Astrocyte (in vitro differentiated cells and primary cell): ENCODE results near the gene CENPT. TPM values are rescaled to one million over a fixed set of nuclear protein-coding genes. Genes with fewer than 3 reads are reported as not detected.

Experiments
- DNase-seq: peaks from one replicate; pipeline ENCODE4 v3.0.0-alpha.2; 2010; ENCODE audit warnings: low read depth
- FAIRE-seq: peaks from 2 replicates; lab custom pipeline; 2011; peaks lifted over from hg19 to GRCh38; lab: Jason Lieb, UNC
- H2AFZ ChIP-seq: 2 replicates; pipeline ENCODE4 v1.6.0; 2012; ENCODE audit warnings: low read depth, low read length, inconsistent platforms
- H3K27ac ChIP-seq: 2 replicates; pipeline ENCODE4 v1.5.1; 2011; ENCODE audit warnings: low read depth, low read length, inconsistent platforms
- H3K27me3 ChIP-seq: 2 replicates; pipeline ENCODE4 v1.6.0; 2011; ENCODE audit warnings: low read length, inconsistent platforms; ENCODE audit not compliant: insufficient read depth
- H3K36me3 ChIP-seq: 2 replicates; pipeline ENCODE4 v1.5.1; 2011; ENCODE audit warnings: low read length, inconsistent platforms; ENCODE audit not compliant: insufficient read depth
- H3K4me1 ChIP-seq: 2 replicates; pipeline ENCODE4 v1.5.1; 2011; ENCODE audit warnings: low read length, inconsistent platforms; ENCODE audit not compliant: insufficient read depth
- H3K4me2 ChIP-seq: 2 replicates; pipeline ENCODE4 v1.6.0; 2012; ENCODE audit warnings: low read length, inconsistent platforms
- H3K4me3 ChIP-seq: 2 replicates; pipeline ENCODE4 v1.5.1; 2011; ENCODE audit warnings: low read depth, mild to moderate bottlenecking, low read length, inconsistent platforms; ENCODE audit not compliant: insufficient read depth
- H3K79me2 ChIP-seq: 2 replicates; pipeline ENCODE4 v1.6.0; 2012; ENCODE audit warnings: mild to moderate bottlenecking, low read length, inconsistent platforms; ENCODE audit not compliant: insufficient read depth
- H3K9ac ChIP-seq: 2 replicates; pipeline ENCODE4 v1.6.0; 2012; ENCODE audit warnings: mild to moderate bottlenecking, low read length, inconsistent platforms
- H3K9me3 ChIP-seq: 2 replicates; pipeline ENCODE4 v1.5.1; 2012; ENCODE audit warnings: low read depth, mild to moderate bottlenecking, low read length, inconsistent platforms; ENCODE audit not compliant: insufficient read depth
- H4K20me1 ChIP-seq: 2 replicates; pipeline ENCODE4 v1.6.0; 2012; ENCODE audit warnings: low read length, inconsistent platforms; ENCODE audit not compliant: insufficient read depth
- H3K27ac Mint-ChIP-seq: one replicate; pipeline ENCODE4 v1.8.0; 2021; ENCODE audit warnings: mild to moderate bottlenecking, mixed read lengths; ENCODE audit not compliant: unreplicated experiment
- H3K27me3 Mint-ChIP-seq: one replicate; pipeline ENCODE4 v1.8.0; 2021; ENCODE audit warnings: low read depth, mixed read lengths; ENCODE audit not compliant: unreplicated experiment
- H3K36me3 Mint-ChIP-seq: one replicate; pipeline ENCODE4 v1.8.0; 2021; ENCODE audit warnings: low read depth, mixed read lengths; ENCODE audit not compliant: unreplicated experiment
- H3K4me1 Mint-ChIP-seq: one replicate; pipeline ENCODE4 v1.8.0; 2021; ENCODE audit warnings: low read depth, mixed read lengths; ENCODE audit not compliant: unreplicated experiment
- H3K4me3 Mint-ChIP-seq: one replicate; pipeline ENCODE4 v1.8.0; 2021; ENCODE audit warnings: mild to moderate bottlenecking, moderate library complexity, mixed read lengths; ENCODE audit not compliant: unreplicated experiment
- H3K9me3 Mint-ChIP-seq: one replicate; pipeline ENCODE4 v1.8.0; 2021; ENCODE audit warnings: mild to moderate bottlenecking, mixed read lengths; ENCODE audit not compliant: unreplicated experiment
- CTCF ChIP-seq: IDR thresholded peaks from 2 replicates; pipeline ENCODE4 v1.5.1; 2011; ENCODE audit warnings: low read depth, mild to moderate bottlenecking, inconsistent platforms, low read length, moderate library complexity; ENCODE audit not compliant: insufficient read depth
- EZH2 ChIP-seq: IDR thresholded peaks from 2 replicates; pipeline ENCODE4 v1.6.1; 2012; ENCODE audit warnings: mild to moderate bottlenecking, low read length, inconsistent platforms; ENCODE audit not compliant: insufficient read depth
- total RNA-seq: library from RNA; stranded (reverse); gene quantifications from 2 replicates; pipeline ENCODE4 v1.2.1, GENCODE V29; 2021

The CENPT gene
- total RNA-seq, 1 donor from 2014 or later = 79.3 TPM

DNA sequence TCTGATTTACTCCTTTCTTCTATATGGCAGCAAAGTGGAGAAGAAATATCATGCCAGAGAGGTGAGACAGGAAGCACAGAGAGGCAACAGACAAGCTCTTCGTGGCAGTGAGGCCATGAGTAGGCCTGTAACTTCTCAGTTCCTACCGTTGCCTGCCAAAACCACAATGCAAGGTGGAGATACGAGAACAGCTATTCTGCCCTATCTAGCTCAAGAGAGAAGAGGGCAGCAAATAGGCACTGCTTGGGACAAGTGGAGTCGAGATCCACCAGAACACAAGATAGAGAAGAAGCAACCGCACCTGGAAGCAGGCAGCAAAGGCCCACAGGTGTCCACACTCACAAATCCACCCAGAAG lies 66.0 kb downstream of the CENPT start:
- no peak for TF ChIP-seq EZH2
- no peak overlapping the region for H3K4me3 Mint-ChIP-seq
- Histone ChIP-seq H3K9ac (no peak overlapping the region), H3K36me3 (no peaks in the 10 kb centered on the region), H3K4me1 (no peaks in the 10 kb centered on the region), H3K27me3 (no peaks in the 10 kb centered on the region), H3K27ac (no peak overlapping the region), H3K79me2 (peaks cover 42% of the 10 kb centered on the region), H3K9me3 (no peaks in the 10 kb centered on the region), H3K4me3 (no peak overlapping the region), H2AFZ (no peak overlapping the region), H4K20me1 (peaks cover 36% of the 10 kb centered on the region), H3K4me2 (no peak overlapping the region)
- FAIRE-seq (no peak), DNase-seq (no peak)
- peaks cover 4% of the 10 kb centered on the region for H3K36me3 Mint-ChIP-seq
- no peak overlapping the region for H3K27ac Mint-ChIP-seq
- H3K27me3 Mint-ChIP-seq = no peaks in the 10 kb centered on the region
- H3K9me3 Mint-ChIP-seq = no peaks in the 10 kb centered on the region
- H3K4me1 Mint-ChIP-seq = peaks cover 5% of the 10 kb centered on the region

DNA sequence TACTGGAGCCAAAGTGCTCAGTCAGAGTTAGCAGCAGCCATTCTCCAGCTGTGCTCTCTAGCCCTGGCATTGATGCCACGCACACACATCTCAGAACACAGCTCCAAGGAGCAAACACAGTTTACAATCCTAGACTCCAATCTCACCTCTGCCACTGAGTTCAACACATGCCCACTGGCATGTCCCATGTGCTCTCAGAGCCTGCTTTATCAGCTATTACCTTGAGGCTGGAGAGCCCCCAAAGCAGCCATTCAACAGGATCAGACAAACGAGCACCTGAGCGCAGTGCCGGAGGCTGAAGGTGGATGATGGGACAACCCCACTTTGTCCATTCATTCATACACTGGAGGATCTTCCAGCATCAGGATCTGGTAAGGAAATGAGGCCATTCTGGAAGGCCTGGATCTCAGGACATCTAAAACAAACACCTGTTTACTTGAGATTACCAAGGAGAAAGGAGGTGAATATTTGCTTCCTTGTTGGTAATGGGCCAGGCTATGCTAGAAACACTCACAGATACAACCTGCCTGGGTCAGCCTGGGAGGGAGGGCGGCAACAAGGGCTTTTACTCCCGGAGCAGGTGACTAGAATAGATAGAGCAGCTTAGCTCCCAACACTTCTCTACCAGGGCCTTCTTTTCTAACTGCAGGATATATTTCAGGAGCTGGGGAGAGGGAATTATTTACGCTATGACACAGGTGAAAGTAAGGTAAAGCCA lies 66.5 kb downstream of the CENPT start:
- H3K27me3 Mint-ChIP-seq = no peaks in the 10 kb centered on the region

GRCh38 chr16:67779256-67780014 lies 68.1 kb downstream of the CENPT start:
- Histone ChIP-seq H3K27me3 (no peaks in the 10 kb centered on the region), H3K9ac (no peak overlapping the region), H3K4me3 (no peak overlapping the region), H4K20me1 (peaks cover 45% of the 10 kb centered on the region), H3K4me1 (no peaks in the 10 kb centered on the region), H3K79me2 (peaks cover 40% of the 10 kb centered on the region), H3K4me2 (no peak overlapping the region), H3K9me3 (no peaks in the 10 kb centered on the region), H3K36me3 (no peaks in the 10 kb centered on the region), H2AFZ (no peak overlapping the region), H3K27ac (no peak overlapping the region)
- H3K4me1 Mint-ChIP-seq = peaks cover 5% of the 10 kb centered on the region
- H3K36me3 Mint-ChIP-seq = peaks cover 4% of the 10 kb centered on the region
- TF ChIP-seq EZH2 = no peak
- no peak for TF ChIP-seq CTCF
- no peak overlapping the region for H3K4me3 Mint-ChIP-seq
- no peaks in the 10 kb centered on the region for H3K27me3 Mint-ChIP-seq
- H3K27ac Mint-ChIP-seq = peak overlapping the region; percentile 4
- FAIRE-seq (no peak), DNase-seq (no peak)
- no peaks in the 10 kb centered on the region for H3K9me3 Mint-ChIP-seq

More for the DNA sequence above, 66.5 kb downstream of the CENPT start:
- H3K9ac ChIP-seq = no peak overlapping the region
- no peaks in the 10 kb centered on the region for H3K36me3 ChIP-seq
- no peaks in the 10 kb centered on the region for H3K4me1 ChIP-seq
- H4K20me1 ChIP-seq = peaks cover 33% of the 10 kb centered on the region
- Mint-ChIP-seq H3K27ac (no peak overlapping the region), H3K4me1 (peaks cover 5% of the 10 kb centered on the region), H3K9me3 (no peaks in the 10 kb centered on the region), H3K36me3 (peaks cover 4% of the 10 kb centered on the region), H3K4me3 (no peak overlapping the region)
- DNase-seq = no peak
- no peak for FAIRE-seq
- H3K79me2 ChIP-seq = peaks cover 37% of the 10 kb centered on the region
- H3K27me3 ChIP-seq = no peaks in the 10 kb centered on the region
- H3K9me3 ChIP-seq = no peaks in the 10 kb centered on the region
- no peak overlapping the region for H3K4me3 ChIP-seq
- no peak overlapping the region for H3K27ac ChIP-seq
- no peak for TF ChIP-seq EZH2
- no peak for TF ChIP-seq CTCF
- no peak overlapping the region for H2AFZ ChIP-seq
- no peak overlapping the region for H3K4me2 ChIP-seq

Other genes with a start within 250 kb of the CENPT start
- gene CARMIL2, start 202.5 kb downstream of the CENPT start, total RNA-seq = 2.0 TPM in 2 replicates
- 11.8 and 13.5 TPM in 2 replicates for gene ACD, start 187.4 kb downstream of the CENPT start, total RNA-seq
- 1.2 and 1.4 TPM in 2 replicates for gene PARD6A, start 186.7 kb downstream of the CENPT start, total RNA-seq
- gene ENKD1, start 180.9 kb downstream of the CENPT start, total RNA-seq = 6.0 and 8.5 TPM in 2 replicates
- 0.32 and 1.6 TPM in 2 replicates for gene C16orf86, start 180.9 kb downstream of the CENPT start, total RNA-seq
- 31.3 and 32.4 TPM in 2 replicates for gene GFOD2, start 128.4 kb downstream of the CENPT start, total RNA-seq
- gene RANBP10, start 41.1 kb downstream of the CENPT start, total RNA-seq = 14.2 and 15.7 TPM in 2 replicates
- 1.3 and 1.5 TPM in 2 replicates for gene TSNAXIP1, start 40.8 kb downstream of the CENPT start, total RNA-seq
- gene THAP11, start 5.4 kb downstream of the CENPT start, total RNA-seq = 16.5 and 18.1 TPM in 2 replicates
- gene NUTF2, start 760 bp downstream of the CENPT start, total RNA-seq = 214 and 224 TPM in 2 replicates
- 61.5 and 64.8 TPM in 2 replicates for gene EDC4, start 25.4 kb upstream of the CENPT start, total RNA-seq
- gene NRN1L, start 37.2 kb upstream of the CENPT start, total RNA-seq = 0.82 and 0.91 TPM in 2 replicates
- gene PSKH1, start 45.6 kb upstream of the CENPT start, total RNA-seq = 27.3 and 29.7 TPM in 2 replicates
- 1.1 and 1.2 TPM in 2 replicates for gene CTRL, start 84.2 kb upstream of the CENPT start, total RNA-seq
- gene PSMB10, start 89.2 kb upstream of the CENPT start, total RNA-seq = 35.8 and 38.8 TPM in 2 replicates
- gene LCAT, start 96.4 kb upstream of the CENPT start, total RNA-seq = 33.7 and 37.9 TPM in 2 replicates
- gene SLC12A4, start 120.9 kb upstream of the CENPT start, total RNA-seq = 114 and 118 TPM in 2 replicates
- gene DPEP3, start 132.8 kb upstream of the CENPT start, total RNA-seq = not detected in 2 replicates
- gene DPEP2, start 151.8 kb upstream of the CENPT start, total RNA-seq = not detected in 2 replicates
- gene DPEP2NB, start 168.2 kb upstream of the CENPT start, total RNA-seq = not detected in 2 replicates
- 5.5 and 6.2 TPM in 2 replicates for gene DDX28, start 175.5 kb upstream of the CENPT start, total RNA-seq
- gene DUS2, start 175.6 kb upstream of the CENPT start, total RNA-seq = 14.0 and 14.9 TPM in 2 replicates
- 32.4 and 34.0 TPM in 2 replicates for gene NFATC3, start 237.7 kb upstream of the CENPT start, total RNA-seq